Measurements from ENCODE around the gene ZBTB7B. TPM values are rescaled to one million over a fixed set of nuclear protein-coding genes. Genes with fewer than 3 reads are reported as not detected.

ZBTB7B gene
- total RNA-seq, 5 donors from 2014 or later (not counting 1 experiment from before 2014, with no cell fraction given): 39.6 to 68.4 (median 51.7) TPM

DNA sequence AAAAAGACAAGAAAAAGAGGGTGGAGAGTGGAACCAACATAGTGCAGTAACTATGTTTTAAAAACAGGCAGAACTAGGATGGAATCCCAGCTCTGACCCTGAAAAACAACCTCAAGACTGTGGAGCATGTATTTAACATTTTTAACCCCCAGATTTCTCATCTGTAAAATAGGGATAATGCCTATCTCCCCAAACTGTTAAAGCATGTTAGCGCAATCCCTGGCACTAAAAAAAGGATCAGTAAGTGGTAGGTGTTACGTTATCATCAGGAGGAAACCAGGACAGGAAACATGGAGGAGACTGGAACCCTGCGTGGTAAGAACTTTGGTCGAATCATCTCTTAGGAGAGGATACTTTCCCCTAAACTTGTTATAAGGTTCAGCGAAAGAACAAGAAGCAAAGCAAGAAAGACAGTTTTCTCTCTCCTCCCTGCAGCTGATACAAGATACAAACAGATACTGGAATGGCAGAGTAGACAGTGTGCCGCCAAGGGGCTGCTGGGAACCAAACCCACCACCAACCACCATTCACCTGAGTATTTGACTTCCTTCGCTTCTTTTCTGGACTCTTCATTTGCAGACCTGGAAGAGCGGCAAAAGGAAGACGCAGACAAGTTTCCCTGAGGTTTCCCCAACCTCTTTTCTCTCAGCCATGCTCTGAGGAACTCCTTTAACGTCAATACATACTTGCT lies 42.0 kb upstream of the ZBTB7B start:
- peaks cover 17 to 49% of the 10 kb centered on the region in 2 donors for H3K36me3 ChIP-seq (ENCODE audit: control insufficient read depth in 2 of 2, extremely low read depth in 1 of 2, insufficient read depth in 1 of 2, low read length in 1 of 2)
- peak overlapping the region; percentile 82 for H3K27ac ChIP-seq (ENCODE audit: low read length)
- DNase-seq (peak in 1 of 35 experiments; percentile 36), ATAC-seq (replicated peaks in 1 of 4) (no peak)
- H3K9me3 ChIP-seq: no peaks in the 10 kb centered on the region
- H3K4me1 ChIP-seq (ENCODE audit: control insufficient read depth in 1 of 2, extremely low read depth in 1 of 2, insufficient read depth in 2 of 2, low read length in 2 of 2): peaks cover 24 to 62% of the 10 kb centered on the region in 2 experiments
- H3K9me3 Mint-ChIP-seq: no peaks in the 10 kb centered on the region
- WGBS (ENCODE audit: insufficient coverage): 10% methylated on average over 2 of the region's 10 CpGs
- H3K4me3 Mint-ChIP-seq: peak overlapping the region; percentile 86 to 93 (median 92)
- H3K27ac Mint-ChIP-seq: peak overlapping the region; percentile 95
- POLR2A ChIA-PET: interaction anchor here (0.6 to 1.3 kb wide), 5 partner anchors 10 to 53 kb away, joined by 3 to 7 read pairs (median 4); partner anchors contain the start of gene SHC1 (in 1 of the 2)
- peaks cover 48 to 55% (median 49%) of the 10 kb centered on the region in 3 donors for H3K4me1 Mint-ChIP-seq
- H3K4me3 ChIP-seq (ENCODE audit: control insufficient read depth in 1 of 2, extremely low read depth in 1 of 2, low read length in 1 of 2): peak overlapping the region; percentile 69 to 74
- H3K36me3 Mint-ChIP-seq: peaks cover 19% of the 10 kb centered on the region
- CTCF ChIA-PET: interaction anchor here (0.7 to 2.2 kb wide), 9 partner anchors 13 to 125 kb away, joined by 3 to 8 read pairs (median 4); partner anchors contain the start of genes FLAD1 (in 1 of the 2) and PMVK (in 1 of the 2)
- H3K27me3 ChIP-seq (replicated peaks in 1 of 2; ENCODE audit: control insufficient read depth in 2 of 2, extremely low read depth in 1 of 2, insufficient read depth in 2 of 2, low read length in 1 of 2): no peaks in the 10 kb centered on the region
- no peaks in the 10 kb centered on the region for H3K27me3 Mint-ChIP-seq

GRCh38 chr1:154961207-154962155 lies 41.1 kb upstream of the ZBTB7B start, which contains the start of gene PYGO2:
Gene PYGO2 (minus strand): TSS chr1:154961782. CDS start chr1:154961576, 206 bp downstream.
- peak; percentile 79 to 85 (median 84) for ATAC-seq (replicated peaks in 1 of 4)
- Mint-ChIP-seq H3K36me3 (peaks cover 21% of the 10 kb centered on the region), H3K4me1 (peaks cover 40 to 46% (median 40%) of the 10 kb centered on the region in 3 donors), H3K9me3 (no peaks in the 10 kb centered on the region), H3K4me3 (peak within 1 kb of the TSS; percentile 86 to 93 (median 92)), H3K27me3 (no peaks in the 10 kb centered on the region), H3K27ac (peak within 1 kb of the TSS; percentile 95)
- H3K9me3 ChIP-seq: no peaks in the 10 kb centered on the region
- H3K36me3 ChIP-seq (ENCODE audit: control insufficient read depth in 2 of 2, extremely low read depth in 1 of 2, insufficient read depth in 1 of 2, low read length in 1 of 2): peaks cover 20 to 58% of the 10 kb centered on the region in 2 donors
- H3K27me3 ChIP-seq (replicated peaks in 1 of 2; ENCODE audit: control insufficient read depth in 2 of 2, extremely low read depth in 1 of 2, insufficient read depth in 2 of 2, low read length in 1 of 2): no peaks in the 10 kb centered on the region
- POLR2A ChIA-PET: interaction anchor here (0.6 to 1.3 kb wide), 7 partner anchors 10 to 352 kb away, joined by 3 to 7 read pairs (median 3); partner anchors contain the start of gene SHC1 (in 1 of the 2)
- peak within 1 kb of the TSS; percentile 69 to 74 for H3K4me3 ChIP-seq (ENCODE audit: control insufficient read depth in 1 of 2, extremely low read depth in 1 of 2, low read length in 1 of 2)
- peak; percentile 57 to 87 (median 72) for DNase-seq
- H3K4me1 ChIP-seq (ENCODE audit: control insufficient read depth in 1 of 2, extremely low read depth in 1 of 2, insufficient read depth in 2 of 2, low read length in 2 of 2): peaks cover 22 to 57% of the 10 kb centered on the region in 2 experiments
- H3K27ac ChIP-seq (ENCODE audit: low read length): peak within 1 kb of the TSS; percentile 82
- CTCF ChIA-PET: interaction anchor here (0.9 to 2.2 kb wide), 7 partner anchors 12 to 124 kb away, joined by 3 to 8 read pairs (median 4); partner anchors contain the start of genes FLAD1 (in 1 of the 2) and PMVK (in 1 of the 2)
- WGBS (ENCODE audit: insufficient coverage): under 1% methylated on average over 91 of the region's 93 CpGs

- H3K9me3 Mint-ChIP-seq: no peaks in the 10 kb centered on the region
- H3K27ac ChIP-seq (ENCODE audit: low read length): peak overlapping the region; percentile 75
- H3K36me3 Mint-ChIP-seq: peaks cover 21% of the 10 kb centered on the region
- peaks cover 33 to 40% (median 38%) of the 10 kb centered on the region in 3 donors for H3K4me1 Mint-ChIP-seq
- H3K27me3 Mint-ChIP-seq: no peaks in the 10 kb centered on the region
- POLR2A ChIA-PET: interaction anchor here in 1 of 2 donors (0.7 kb wide), 1 partner anchor 174 kb away, joined by 3 read pairs; no protein-coding TSS in a partner anchor
- 2% methylated on average over 12 of the region's 25 CpGs for WGBS (ENCODE audit: insufficient coverage)
- CTCF ChIA-PET: interaction anchor here (1.5 to 2.2 kb wide), 3 partner anchors 11 to 56 kb away, joined by 4 to 8 read pairs (median 6); no protein-coding TSS in a partner anchor
- peaks cover 20 to 66% of the 10 kb centered on the region in 2 donors for H3K36me3 ChIP-seq (ENCODE audit: control insufficient read depth in 2 of 2, extremely low read depth in 1 of 2, insufficient read depth in 1 of 2, low read length in 1 of 2)
- H3K4me3 ChIP-seq (ENCODE audit: control insufficient read depth in 1 of 2, extremely low read depth in 1 of 2, low read length in 1 of 2): peak overlapping the region; percentile 69 to 74
- peak; percentile 11 to 25 (median 20) for ATAC-seq (replicated peaks in 1 of 4)
- H3K9me3 ChIP-seq: no peaks in the 10 kb centered on the region
- peaks cover 19 to 50% of the 10 kb centered on the region in 2 experiments for H3K4me1 ChIP-seq (ENCODE audit: control insufficient read depth in 1 of 2, extremely low read depth in 1 of 2, insufficient read depth in 2 of 2, low read length in 2 of 2)
- H3K27ac Mint-ChIP-seq: peak overlapping the region; percentile 90 to 91
- peak in 1 of 35 experiments; percentile 44 for DNase-seq
- no peaks in the 10 kb centered on the region for H3K27me3 ChIP-seq (replicated peaks in 1 of 2; ENCODE audit: control insufficient read depth in 2 of 2, extremely low read depth in 1 of 2, insufficient read depth in 2 of 2, low read length in 1 of 2)
- peak overlapping the region; percentile 80 to 86 (median 86) for H3K4me3 Mint-ChIP-seq
These were observed 40.3 kb upstream of the ZBTB7B start for GRCh38 chr1:154962156-154962749.

DNA sequence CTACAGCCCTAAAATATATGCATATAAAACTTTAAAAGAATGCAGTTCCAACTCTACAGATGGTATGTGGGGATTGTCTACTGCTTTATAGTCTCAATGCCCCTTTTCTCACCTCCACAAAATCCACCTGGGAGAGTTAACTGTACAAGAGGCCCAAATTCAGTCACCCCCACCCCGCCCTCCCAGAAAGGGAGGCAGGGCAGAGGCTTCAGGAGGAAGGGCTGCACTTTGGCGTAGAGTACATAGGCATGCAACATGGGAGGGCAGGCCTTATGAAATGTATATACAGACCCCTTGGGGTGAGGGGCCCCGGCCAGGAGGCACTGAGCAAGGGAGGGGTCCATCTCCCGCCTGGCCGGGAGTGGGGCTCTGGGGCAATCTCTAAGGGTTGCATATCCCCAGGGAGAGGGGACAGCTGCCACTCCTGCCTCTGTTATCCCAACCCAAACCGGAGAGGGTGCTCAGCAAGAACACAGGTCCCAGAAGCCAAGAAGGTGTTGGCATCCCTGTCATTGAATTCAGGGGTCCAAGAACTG lies 39.7 kb upstream of the ZBTB7B start:
- ATAC-seq (replicated peaks in 1 of 4) (no peak), DNase-seq (no peak)
- Mint-ChIP-seq H3K27ac (peak overlapping the region; percentile 90 to 91), H3K4me1 (peaks cover 31 to 38% (median 36%) of the 10 kb centered on the region in 3 donors), H3K36me3 (peaks cover 22% of the 10 kb centered on the region), H3K4me3 (peak overlapping the region; percentile 80 to 86 (median 86)), H3K9me3 (no peaks in the 10 kb centered on the region), H3K27me3 (no peaks in the 10 kb centered on the region)
- Histone ChIP-seq H3K36me3 (ENCODE audit: control insufficient read depth in 2 of 2, extremely low read depth in 1 of 2, insufficient read depth in 1 of 2, low read length in 1 of 2) (peaks cover 20 to 67% of the 10 kb centered on the region in 2 donors), H3K4me1 (ENCODE audit: control insufficient read depth in 1 of 2, extremely low read depth in 1 of 2, insufficient read depth in 2 of 2, low read length in 2 of 2) (peaks cover 19 to 53% of the 10 kb centered on the region in 2 experiments), H3K27me3 (replicated peaks in 1 of 2; ENCODE audit: control insufficient read depth in 2 of 2, extremely low read depth in 1 of 2, insufficient read depth in 2 of 2, low read length in 1 of 2) (no peaks in the 10 kb centered on the region), H3K27ac (ENCODE audit: low read length) (no peak overlapping the region), H3K9me3 (no peaks in the 10 kb centered on the region), H3K4me3 (ENCODE audit: control insufficient read depth in 1 of 2, extremely low read depth in 1 of 2, low read length in 1 of 2) (no peak overlapping the region)
- ChIA-PET POLR2A (no interaction called here), CTCF (interaction anchor here in 1 of 2 donors (2.2 kb wide), 1 partner anchor 55 kb away, joined by 8 read pairs; no protein-coding TSS in a partner anchor)
- whole genome bisulfite sequencing (ENCODE audit: insufficient coverage): 95% methylated on average over 3 of the region's 6 CpGs

DNA sequence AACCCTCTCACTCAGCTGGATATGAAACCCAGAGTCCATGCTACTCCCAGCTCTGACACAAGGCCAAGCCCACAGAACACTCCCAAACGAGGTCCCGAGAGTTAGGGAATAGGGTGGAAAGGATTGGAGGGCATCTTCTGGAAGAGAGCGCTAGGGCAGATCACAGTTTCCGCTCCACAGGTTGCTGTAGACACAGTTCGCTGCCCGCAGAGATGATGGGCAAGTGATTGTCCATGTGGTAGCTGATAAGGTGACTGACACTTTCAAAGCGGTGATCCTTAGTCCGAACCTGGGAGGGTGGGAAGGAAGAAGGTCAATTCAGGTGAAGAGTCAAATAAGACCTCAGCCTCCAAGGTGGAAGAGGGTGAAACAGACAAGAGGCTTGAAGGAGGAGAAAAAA lies 39.0 kb upstream of the ZBTB7B start:
- H3K36me3 Mint-ChIP-seq: peaks cover 24% of the 10 kb centered on the region
- H3K27ac Mint-ChIP-seq: peak overlapping the region; percentile 40 to 66
- no peaks in the 10 kb centered on the region for H3K9me3 ChIP-seq
- no peaks in the 10 kb centered on the region for H3K27me3 Mint-ChIP-seq
- H3K4me1 Mint-ChIP-seq: peaks cover 27 to 38% (median 33%) of the 10 kb centered on the region in 3 donors
- ChIA-PET POLR2A (no interaction called here), CTCF (interaction anchor here in 1 of 2 donors (1.1 kb wide), 1 partner anchor 8 kb away, joined by 5 read pairs; the partner anchor contains the start of gene PBXIP1)
- 100% methylated on average over 6 of the region's 8 CpGs for WGBS (ENCODE audit: insufficient coverage)
- H3K4me3 ChIP-seq (ENCODE audit: control insufficient read depth in 1 of 2, extremely low read depth in 1 of 2, low read length in 1 of 2): no peak overlapping the region
- DNase-seq (no peak), ATAC-seq (replicated peaks in 1 of 4) (no peak)
- H3K4me3 Mint-ChIP-seq: no peak overlapping the region
- no peak overlapping the region for H3K27ac ChIP-seq (ENCODE audit: low read length)
- peaks cover 19 to 50% of the 10 kb centered on the region in 2 experiments for H3K4me1 ChIP-seq (ENCODE audit: control insufficient read depth in 1 of 2, extremely low read depth in 1 of 2, insufficient read depth in 2 of 2, low read length in 2 of 2)
- H3K27me3 ChIP-seq (replicated peaks in 1 of 2; ENCODE audit: control insufficient read depth in 2 of 2, extremely low read depth in 1 of 2, insufficient read depth in 2 of 2, low read length in 1 of 2): no peaks in the 10 kb centered on the region
- H3K9me3 Mint-ChIP-seq: no peaks in the 10 kb centered on the region
- H3K36me3 ChIP-seq (ENCODE audit: control insufficient read depth in 2 of 2, extremely low read depth in 1 of 2, insufficient read depth in 1 of 2, low read length in 1 of 2): peaks cover 24 to 67% of the 10 kb centered on the region in 2 donors

Data from T-cell (primary cell).